ENCODE measurements around the gene ENKUR.

Gene ENKUR

GRCh38 chr10:24988831-24989640 is 26.9 kb downstream of the ENKUR start:
- ATAC-seq: no peak
- TF ChIP-seq BACH2 (CRISPR knock-in tag; IDR thresholded peaks at IDR 0.05; ENCODE audit: borderline replicate concordance): no peak
- no peak for TF ChIP-seq PATZ1 (CRISPR knock-in tag; IDR thresholded peaks at IDR 0.05; ENCODE audit: borderline replicate concordance)
- TF ChIP-seq CREB5 (CRISPR knock-in tag; IDR thresholded peaks at IDR 0.05; ENCODE audit: low read depth): no peak
- TF ChIP-seq CSRNP3 (CRISPR knock-in tag; IDR thresholded peaks at IDR 0.05): no peak
- no peak for TF ChIP-seq POU6F1 (CRISPR knock-in tag; IDR thresholded peaks at IDR 0.05; ENCODE audit: borderline replicate concordance, low read depth)
- no peak for TF ChIP-seq ISL1 (CRISPR knock-in tag; IDR thresholded peaks at IDR 0.05)
- TF ChIP-seq ZNF8 (CRISPR knock-in tag; IDR thresholded peaks at IDR 0.05): no peak
- no peak for TF ChIP-seq TCF4 (CRISPR knock-in tag; IDR thresholded peaks at IDR 0.05; ENCODE audit: borderline replicate concordance)

GRCh38 chr10:24984906-24985305 is 31.1 kb downstream of the ENKUR start:
- no peak for ATAC-seq
- TF ChIP-seq POU6F1 (CRISPR knock-in tag; IDR thresholded peaks at IDR 0.05; ENCODE audit: borderline replicate concordance, low read depth) (no peak), RARB (CRISPR knock-in tag; IDR thresholded peaks at IDR 0.05) (no peak), SNAI2 (CRISPR knock-in tag; IDR thresholded peaks at IDR 0.05) (no peak), TCF4 (CRISPR knock-in tag; IDR thresholded peaks at IDR 0.05; ENCODE audit: borderline replicate concordance) (no peak), ZC3H10 (CRISPR knock-in tag; IDR thresholded peaks at IDR 0.05) (no peak), CSDC2 (CRISPR knock-in tag; IDR thresholded peaks at IDR 0.05) (no peak), ZFP3 (CRISPR knock-in tag; IDR thresholded peaks at IDR 0.05) (no peak), CSRNP3 (CRISPR knock-in tag; IDR thresholded peaks at IDR 0.05) (no peak), TOX (CRISPR knock-in tag; IDR thresholded peaks at IDR 0.05; ENCODE audit: borderline replicate concordance) (no peak), ZNF8 (CRISPR knock-in tag; IDR thresholded peaks at IDR 0.05) (no peak), ZNF565 (CRISPR knock-in tag; conservative IDR thresholded peaks at IDR 0.05; ENCODE audit: low read depth) (no peak), PATZ1 (CRISPR knock-in tag; IDR thresholded peaks at IDR 0.05; ENCODE audit: borderline replicate concordance) (no peak), BACH2 (CRISPR knock-in tag; IDR thresholded peaks at IDR 0.05; ENCODE audit: borderline replicate concordance) (no peak), ARNTL (CRISPR knock-in tag; IDR thresholded peaks at IDR 0.05; ENCODE audit: borderline replicate concordance, low read depth) (no peak), TSHZ2 (CRISPR knock-in tag; IDR thresholded peaks at IDR 0.05) (no peak), GLIS3 (CRISPR knock-in tag; IDR thresholded peaks at IDR 0.05) (no peak), ISL1 (CRISPR knock-in tag; IDR thresholded peaks at IDR 0.05) (no peak), CREB5 (CRISPR knock-in tag; IDR thresholded peaks at IDR 0.05; ENCODE audit: low read depth) (no peak), ZNF70 (CRISPR knock-in tag; IDR thresholded peaks at IDR 0.05) (no peak), ZFP30 (CRISPR knock-in tag; IDR thresholded peaks at IDR 0.05) (no peak)

Measured in SK-N-SH treated with all-trans-retinoic acid at 6 μM for 48 hours (cell line).